Measurements from ENCODE around the gene PLEKHG2.

DNA sequence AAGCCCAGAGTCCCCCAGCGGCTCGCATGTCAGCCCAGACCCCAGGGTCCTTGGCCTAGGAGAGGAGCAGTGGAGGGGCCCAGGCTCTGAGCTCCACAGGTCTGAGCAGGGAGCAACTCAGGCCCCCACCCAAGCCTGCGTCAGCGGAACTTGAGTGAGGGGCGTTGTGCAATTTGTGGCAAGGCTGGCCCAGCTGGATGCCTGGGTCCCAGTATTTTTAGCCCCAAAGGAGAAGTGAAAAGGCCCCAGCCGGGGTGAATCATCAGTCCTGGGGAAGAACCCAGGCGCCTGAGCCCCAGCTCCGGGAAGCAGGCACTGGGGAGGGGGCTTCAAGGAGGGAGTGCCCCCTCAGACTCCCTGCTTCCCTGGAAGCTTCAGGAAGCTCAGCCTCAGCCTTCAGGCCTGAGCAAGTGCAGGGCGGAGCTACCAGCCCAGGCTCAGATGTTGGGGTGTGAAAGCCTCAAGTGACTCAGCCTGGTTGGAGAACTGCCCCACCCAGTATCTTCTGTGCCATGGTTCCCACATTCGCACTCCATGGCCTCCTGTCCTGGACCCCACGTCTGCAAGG, 14.1 kb upstream of the PLEKHG2 start:
- TF ChIP-seq GATA2 (IDR thresholded peaks at IDR 0.05; ENCODE audit: low read depth, low read length) (no peak), GATA3 (IDR thresholded peaks at IDR 0.05; ENCODE audit: low read depth, low read length) (no peak)

Measured in SH-SY5Y (cell line).